HEK293T (cell line): Measurements from ENCODE around the gene ANKRD40CL.

Experiments
- BHLHE40 ChIP-seq: fragments of 450-650 bp; IDR thresholded peaks from 2 replicates; pipeline ENCODE4 v1.6.1; 2016; ENCODE audit warnings: mild to moderate bottlenecking, moderate library complexity, borderline replicate concordance
- CTBP1 ChIP-seq: fragments of 450-650 bp; IDR thresholded peaks from 2 replicates; pipeline ENCODE4 v1.6.1; 2016; ENCODE audit warnings: borderline replicate concordance
- ELF4 ChIP-seq: fragments of 450-650 bp; IDR thresholded peaks from 2 replicates; pipeline ENCODE4 v1.6.1; 2017; ENCODE audit warnings: antibody characterized with exemption
- FOXA1 ChIP-seq: fragments of 450-650 bp; IDR thresholded peaks from 2 replicates; pipeline ENCODE4 v1.6.1; 2016; ENCODE audit warnings: mild to moderate bottlenecking
- FOXK2 ChIP-seq: fragments of 450-650 bp; IDR thresholded peaks from 2 replicates; pipeline ENCODE4 v1.6.1; 2016; ENCODE audit warnings: mild to moderate bottlenecking
- FOXM1 ChIP-seq: fragments of 450-650 bp; IDR thresholded peaks from 2 replicates; pipeline ENCODE4 v1.6.1; 2017; ENCODE audit warnings: mild to moderate bottlenecking, borderline replicate concordance
- L3MBTL2 ChIP-seq: fragments of 450-650 bp; conservative IDR thresholded peaks from 2 replicates; pipeline ENCODE4 v1.6.1; 2016; ENCODE audit warnings: mild to moderate bottlenecking
- NFRKB ChIP-seq: fragments of 450-650 bp; IDR thresholded peaks from 2 replicates; pipeline ENCODE4 v1.6.1; 2016; ENCODE audit warnings: mild to moderate bottlenecking, moderate library complexity
- SP1 ChIP-seq: fragments of 450-650 bp; IDR thresholded peaks from 2 replicates; pipeline ENCODE4 v1.6.1; 2017
- SUZ12 ChIP-seq: fragments of 450-650 bp; IDR thresholded peaks from 2 replicates; pipeline ENCODE4 v1.6.1; 2016; ENCODE audit warnings: mild to moderate bottlenecking
- TARDBP ChIP-seq: fragments of 450-650 bp; IDR thresholded peaks from 2 replicates; pipeline ENCODE4 v1.6.1; 2016
- ZNF384 ChIP-seq: fragments of 450-650 bp; IDR thresholded peaks from 2 replicates; pipeline ENCODE4 v1.6.1; 2016
- TF ChIP-seq, protein P1 (sequence below): fragments of 450-650 bp; IDR thresholded peaks from 2 replicates; pipeline ENCODE4 v1.6.1; 2016

DNA sequence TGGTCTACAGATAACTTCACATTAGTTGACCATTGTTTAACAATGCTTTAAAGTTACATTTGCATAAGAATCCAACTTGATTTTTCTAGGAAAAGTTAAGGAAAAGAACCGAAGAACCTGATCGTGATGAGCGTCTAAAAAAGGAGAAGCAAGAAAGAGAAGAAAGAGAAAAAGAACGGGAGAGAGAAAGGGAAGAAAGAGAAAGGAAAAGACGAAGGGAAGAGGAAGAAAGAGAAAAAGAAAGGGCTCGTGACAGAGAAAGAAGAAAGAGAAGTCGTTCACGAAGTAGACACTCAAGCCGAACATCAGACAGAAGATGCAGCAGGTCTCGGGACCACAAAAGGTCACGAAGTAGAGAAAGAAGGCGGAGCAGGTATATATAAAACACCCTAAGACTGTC lies 21.7 kb downstream of the ANKRD40CL start:
- TF ChIP-seq FOXM1 (no peak), SUZ12 (no peak), FOXK2 (no peak), L3MBTL2 (no peak), TARDBP (no peak), SP1 (no peak), BHLHE40 (no peak), ELF4 (no peak), CTBP1 (no peak), NFRKB (no peak), FOXA1 (no peak), ZNF384 (no peak)
- TF ChIP-seq, protein P1, sequence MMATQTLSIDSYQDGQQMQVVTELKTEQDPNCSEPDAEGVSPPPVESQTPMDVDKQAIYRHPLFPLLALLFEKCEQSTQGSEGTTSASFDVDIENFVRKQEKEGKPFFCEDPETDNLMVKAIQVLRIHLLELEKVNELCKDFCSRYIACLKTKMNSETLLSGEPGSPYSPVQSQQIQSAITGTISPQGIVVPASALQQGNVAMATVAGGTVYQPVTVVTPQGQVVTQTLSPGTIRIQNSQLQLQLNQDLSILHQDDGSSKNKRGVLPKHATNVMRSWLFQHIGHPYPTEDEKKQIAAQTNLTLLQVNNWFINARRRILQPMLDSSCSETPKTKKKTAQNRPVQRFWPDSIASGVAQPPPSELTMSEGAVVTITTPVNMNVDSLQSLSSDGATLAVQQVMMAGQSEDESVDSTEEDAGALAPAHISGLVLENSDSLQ, result no peak
